Liver (tissue), 9 donors: ENCODE measurements around the gene TAF6. TPM values are rescaled to one million over a fixed set of nuclear protein-coding genes. Genes with fewer than 3 reads are reported as not detected.

Source experiments
- DNase-seq: peaks from one replicate; pipeline ENCODE4 v3.0.0-alpha.2; 2017; ENCODE audit warnings: low spot score
- H3K27ac ChIP-seq, 2 donors: one replicate each; pipeline ENCODE4 v1.7.0; 2013; ENCODE audit warnings: inconsistent platforms in 2 of 2, low read length in 2 of 2, control low read depth in 1 of 2, low read depth in 1 of 2, mild to moderate bottlenecking in 1 of 2
- H3K27me3 ChIP-seq, 4 donors: one replicate each; pipeline versions ENCODE4 v1.6.1 to v1.7.0; 2013; ENCODE audit warnings: low read length in 3 of 4, inconsistent platforms in 1 of 4, mild to moderate bottlenecking in 1 of 4, moderate library complexity in 1 of 4; ENCODE audit not compliant: control insufficient read depth in 4 of 4, insufficient read depth in 4 of 4
- H3K36me3 ChIP-seq, 4 donors: one replicate each; pipeline versions ENCODE4 v1.6.1 to v1.7.0; 2013; ENCODE audit warnings: low read length in 3 of 4, mild to moderate bottlenecking in 3 of 4, low read depth in 1 of 4, moderate library complexity in 1 of 4; ENCODE audit not compliant: control insufficient read depth in 4 of 4, insufficient read depth in 3 of 4
- H3K4me1 ChIP-seq, 4 donors: one replicate each; pipeline versions ENCODE4 v1.6.1 to v1.7.0; 2013; ENCODE audit warnings: low read length in 3 of 4, mild to moderate bottlenecking in 3 of 4, moderate library complexity in 1 of 4; ENCODE audit not compliant: control insufficient read depth in 4 of 4, insufficient read depth in 4 of 4
- H3K4me3 ChIP-seq, 3 donors: one replicate each; pipeline versions ENCODE4 v1.6.1 to v1.7.0; 2013; ENCODE audit warnings: low read length in 3 of 3, control low read depth in 1 of 3, low read depth in 1 of 3, mild to moderate bottlenecking in 1 of 3
- H3K9ac ChIP-seq, 2 donors: one replicate each; pipeline ENCODE4 v1.7.0; 2013; ENCODE audit warnings: low read length in 2 of 2, mild to moderate bottlenecking in 2 of 2, moderate library complexity in 2 of 2, control low read depth in 1 of 2, low read depth in 1 of 2
- H3K9me3 ChIP-seq, 4 donors: one replicate each; pipeline versions ENCODE4 v1.6.1 to v1.7.0; 2013; ENCODE audit warnings: low read length in 3 of 4; ENCODE audit not compliant: control insufficient read depth in 4 of 4
- ATF3 ChIP-seq: IDR thresholded peaks from 2 replicates; pipeline ENCODE4 v1.6.1; 2016; ENCODE audit warnings: antibody characterized with exemption
- CTCF ChIP-seq: fragments of 150-350 bp; IDR thresholded peaks from 2 replicates; pipeline ENCODE4 v1.5.1; 2017; ENCODE audit warnings: improper control_type of control experiment, low read depth, low read length; ENCODE audit not compliant: missing input control
- EGR1 ChIP-seq, 2 donors: IDR thresholded peaks; 2 replicates each; pipeline ENCODE4 v1.6.1; 2016 to 2018; ENCODE audit warnings: antibody characterized with exemption in 2 of 2, low read depth in 2 of 2
- FOXA1 ChIP-seq: IDR thresholded peaks from 2 replicates; pipeline ENCODE4 v1.6.1; 2016; ENCODE audit warnings: antibody characterized with exemption
- GABPA ChIP-seq, 2 donors: IDR thresholded peaks in 1 of 2; conservative IDR thresholded peaks in 1 of 2; 2 replicates each; pipeline ENCODE4 v1.6.1; 2016; ENCODE audit warnings: antibody characterized with exemption in 2 of 2, mild to moderate bottlenecking in 1 of 2, moderate library complexity in 1 of 2
- HNF4A ChIP-seq, 2 donors: conservative IDR thresholded peaks; 2 replicates each; pipeline ENCODE4 v1.6.1; 2016; ENCODE audit warnings: antibody characterized with exemption in 2 of 2, mild to moderate bottlenecking in 2 of 2
- HNF4G ChIP-seq: IDR thresholded peaks from 2 replicates; pipeline ENCODE4 v1.6.1; 2016; ENCODE audit warnings: antibody characterized with exemption
- JUND ChIP-seq, 2 donors: IDR thresholded peaks; 2 replicates each; pipeline ENCODE4 v1.6.1; 2016; ENCODE audit warnings: antibody characterized with exemption in 2 of 2
- MAX ChIP-seq: IDR thresholded peaks from 2 replicates; pipeline ENCODE4 v1.6.1; 2016; ENCODE audit warnings: antibody characterized with exemption
- NR2F2 ChIP-seq: IDR thresholded peaks from 2 replicates; pipeline ENCODE4 v1.6.1; 2016; ENCODE audit warnings: antibody characterized with exemption
- RAD21 ChIP-seq, 2 donors: IDR thresholded peaks; 2 replicates each; pipeline ENCODE4 v1.6.1; 2016; ENCODE audit warnings: antibody characterized with exemption in 2 of 2, mild to moderate bottlenecking in 2 of 2
- REST ChIP-seq: IDR thresholded peaks from 2 replicates; pipeline ENCODE4 v1.6.1; 2016; ENCODE audit warnings: antibody characterized with exemption, mild to moderate bottlenecking
- RXRA ChIP-seq, 2 donors: IDR thresholded peaks; 2 replicates each; pipeline ENCODE4 v1.6.1; 2017 to 2018; ENCODE audit warnings: antibody characterized with exemption in 2 of 2, mild to moderate bottlenecking in 1 of 2
- SP1 ChIP-seq: IDR thresholded peaks from 2 replicates; pipeline ENCODE4 v1.6.1; 2018; ENCODE audit warnings: antibody characterized with exemption, mild to moderate bottlenecking
- TAF1 ChIP-seq: conservative IDR thresholded peaks from 2 replicates; pipeline ENCODE4 v1.6.1; 2016; ENCODE audit warnings: antibody characterized with exemption, mild to moderate bottlenecking
- YY1 ChIP-seq: IDR thresholded peaks from 2 replicates; pipeline ENCODE4 v1.6.1; 2016; ENCODE audit warnings: antibody characterized with exemption, mild to moderate bottlenecking
- ZBTB33 ChIP-seq: IDR thresholded peaks from 2 replicates; pipeline ENCODE4 v1.6.1; 2016; ENCODE audit warnings: antibody characterized with exemption
- WGBS: extraction: QIAGEN DNeasy Blood & Tissue Kit; methylation state at CpG from one replicate; pipeline ENCODE4 v1.1.7; 2013; 5-methylcytosine and 5-hydroxymethylcytosine counted together
- polyA plus RNA-seq, 2 donors: library from polyadenylated mRNA; stranded (reverse) in 1 of 2; unstranded in 1 of 2; fragments of 200-250 nt in 1 of 2; fragments of >200 nt in 1 of 2; fragmentation: Nextera tagmentation in 1 of 2; extraction: Ambion mirVana in 1 of 2; gene quantifications; one replicate each; pipeline versions ENCODE4 v1.2.1 to v1.2.3, GENCODE V29; 2013 to 2015
- total RNA-seq, 2 donors: library from RNA; depleted of rRNA; stranded (reverse); fragments of >200 nt; gene quantifications; one replicate each; pipeline ENCODE4 v1.2.3, GENCODE V29; 2014
- donor health status: healthy.
- donor health status: healthy.
- donor health status: healthy.
- donor health status: healthy.
- donor health status: healthy.

TAF6 gene
- total and polyA plus RNA-seq, 4 donors = 8.9 to 17.9 (median 16.2) TPM

- H3K9ac ChIP-seq = no peak overlapping the region
- no peaks in the 10 kb centered on the region for H3K9me3 ChIP-seq
- H3K27me3 ChIP-seq = no peaks in the 10 kb centered on the region
- DNase-seq = no peak
- TF ChIP-seq YY1 (no peak), HNF4G (no peak), RAD21 (IDR thresholded peaks at IDR 0.05) (no peak), FOXA1 (no peak), MAX (no peak), HNF4A (conservative IDR thresholded peaks at IDR 0.05) (no peak), ATF3 (no peak), TAF1 (no peak), CTCF (no peak), GABPA (IDR thresholded peaks at IDR 0.05 in 1 of 2, conservative IDR thresholded peaks at IDR 0.05 in 1 of 2) (no peak), JUND (IDR thresholded peaks at IDR 0.05) (no peak), EGR1 (IDR thresholded peaks at IDR 0.05; ENCODE audit: low read depth in 2 of 2) (no peak), NR2F2 (no peak), SP1 (no peak)
- no peak overlapping the region for H3K27ac ChIP-seq
- H3K4me1 ChIP-seq = peaks cover 6 to 20% (median 12%) of the 10 kb centered on the region in 4 donors
- no peak overlapping the region for H3K4me3 ChIP-seq
- peaks cover 2 to 30% (median 11%) of the 10 kb centered on the region in 4 donors for H3K36me3 ChIP-seq
These were observed 33.2 kb upstream of the TAF6 start for GRCh38 chr7:100152404-100152803.

GRCh38 chr7:100148559-100149328 is 29.6 kb upstream of the TAF6 start, which contains the start of gene LAMTOR4:
LAMTOR4 (plus strand) TSS chr7:100148918; CDS start chr7:100148973, 55 bp downstream.
- WGBS = under 1% methylated on average over 46 of the region's 46 CpGs
- no peaks in the 10 kb centered on the region for H3K9me3 ChIP-seq
- H3K4me3 ChIP-seq = peak within 1 kb of the TSS; percentile 69 to 98 (median 94)
- peak within 1 kb of the TSS; percentile 67 to 89 for H3K9ac ChIP-seq
- no peaks in the 10 kb centered on the region for H3K27me3 ChIP-seq
- peak in 1 of 2 donors; percentile 37 for TF ChIP-seq HNF4A (conservative IDR thresholded peaks at IDR 0.05)
- TF ChIP-seq NR2F2 = peak; percentile 33
- no peak for TF ChIP-seq ZBTB33
- no peak for TF ChIP-seq ATF3
- TF ChIP-seq SP1 = peak; percentile 92
- TF ChIP-seq JUND (IDR thresholded peaks at IDR 0.05) = no peak
- TF ChIP-seq MAX = peak; percentile 80
- TF ChIP-seq HNF4G = no peak
- no peak for TF ChIP-seq CTCF
- peak; percentile 51 to 87 for TF ChIP-seq GABPA (IDR thresholded peaks at IDR 0.05 in 1 of 2, conservative IDR thresholded peaks at IDR 0.05 in 1 of 2)
- TF ChIP-seq REST = no peak
- peak; percentile 10 for TF ChIP-seq TAF1
- TF ChIP-seq YY1 = peak; percentile 51
- no peak for TF ChIP-seq FOXA1
- peak in 1 of 2 donors; percentile 24 for TF ChIP-seq RAD21 (IDR thresholded peaks at IDR 0.05)
- TF ChIP-seq RXRA (IDR thresholded peaks at IDR 0.05) = peak; percentile 51 to 63
- peak within 1 kb of the TSS; percentile 91 to 95 for H3K27ac ChIP-seq
- peak; percentile 94 for DNase-seq
- peaks cover 0 to 5% (median 2%) of the 10 kb centered on the region in 4 donors for H3K36me3 ChIP-seq
- peaks cover 4 to 13% (median 9%) of the 10 kb centered on the region in 4 donors for H3K4me1 ChIP-seq
